Measurements from ENCODE around the gene BSND.
"Not testable (repeated sequence)": the region's sequence is repeated elsewhere in the genome, so short reads cannot be mapped to it uniquely, and the experiment has no call there.

BSND gene

GRCh38 chr1:55024163-55024562, 25.4 kb downstream of the BSND start:
- DNase-seq: not testable (repeated sequence)

GRCh38 chr1:55026682-55027081, 27.9 kb downstream of the BSND start:
- DNase-seq: not testable (repeated sequence)

GRCh38 chr1:55031098-55031497, 32.4 kb downstream of the BSND start:
- not testable (repeated sequence) for DNase-seq

- no peak for DNase-seq
Observed at GRCh38 chr1:55033265-55033614, 34.5 kb downstream of the BSND start.

- DNase-seq: no peak
Observed at GRCh38 chr1:55034476-55035133, 35.9 kb downstream of the BSND start.

GRCh38 chr1:55035904-55036303, 37.2 kb downstream of the BSND start:
- no peak for DNase-seq

- DNase-seq: no peak
Observed at GRCh38 chr1:55037733-55038551, 39.2 kb downstream of the BSND start.

GRCh38 chr1:55038552-55038838, 39.8 kb downstream of the BSND start:
- DNase-seq: no peak

GRCh38 chr1:55038974-55039341, 40.2 kb downstream of the BSND start:
- DNase-seq: no peak

- DNase-seq: no peak
Observed at GRCh38 chr1:55039342-55040082, 40.8 kb downstream of the BSND start, which contains the start of gene PCSK9. Gene PCSK9 (plus strand): TSS chr1:55039548. CDS start chr1:55039838, 290 bp downstream.

GRCh38 chr1:55040083-55040932, 41.6 kb downstream of the BSND start:
- no peak for DNase-seq

GRCh38 chr1:55040933-55041494, 42.3 kb downstream of the BSND start:
- DNase-seq: no peak

GRCh38 chr1:55041613-55042012, 42.9 kb downstream of the BSND start:
- no peak for DNase-seq

GRCh38 chr1:55043011-55043410, 44.3 kb downstream of the BSND start:
- DNase-seq: no peak

- DNase-seq: no peak
Observed at GRCh38 chr1:55043726-55044125, 45.0 kb downstream of the BSND start.

GRCh38 chr1:55044617-55045397, 46.1 kb downstream of the BSND start:
- no peak for DNase-seq

GRCh38 chr1:55045430-55045829, 46.7 kb downstream of the BSND start:
- no peak for DNase-seq

GRCh38 chr1:55046871-55047270, 48.1 kb downstream of the BSND start:
- DNase-seq: no peak

GRCh38 chr1:55047611-55048010, 48.9 kb downstream of the BSND start:
- DNase-seq: no peak

GRCh38 chr1:55048453-55049270, 49.9 kb downstream of the BSND start:
- no peak for DNase-seq
